GM18519 (cell line): ENCODE results near the gene MAPKAP1.

Source experiments
- ATAC-seq: cut with Tn5 transposase; IDR thresholded peaks from one replicate; pipeline ENCODE4 v1.9.1; 2021; ENCODE audit warnings: mild to moderate bottlenecking, moderate library complexity; ENCODE audit not compliant: unreplicated experiment, low FRiP score

The MAPKAP1 gene

GRCh38 chr9:125521462-125522327, 185.3 kb downstream of the MAPKAP1 start:
- ATAC-seq = no peak

- no peak for ATAC-seq
Observed at GRCh38 chr9:125519734-125520133, 187.3 kb downstream of the MAPKAP1 start.

DNA sequence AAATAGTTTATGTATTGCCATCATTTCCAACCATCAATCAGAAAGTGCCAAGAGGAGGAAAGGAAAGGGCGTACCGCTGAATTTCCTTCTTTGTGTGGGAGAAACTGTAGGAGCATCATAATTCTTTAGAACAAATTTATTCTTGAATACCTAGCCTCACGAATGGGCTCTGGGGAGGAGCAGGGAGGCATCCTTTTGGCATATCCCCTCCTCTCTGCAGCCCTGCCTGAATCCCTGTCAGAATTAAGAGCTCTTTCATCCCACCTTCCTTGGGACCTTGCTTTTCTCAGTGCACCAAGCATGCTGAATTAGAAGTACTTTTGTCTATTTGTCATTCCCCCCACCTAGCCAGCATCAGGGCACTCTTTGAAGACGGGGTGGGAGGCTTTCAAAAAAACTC, 189.4 kb downstream of the MAPKAP1 start:
- ATAC-seq = no peak

- no peak for ATAC-seq
Observed at GRCh38 chr9:125515983-125516940, 190.7 kb downstream of the MAPKAP1 start.

DNA sequence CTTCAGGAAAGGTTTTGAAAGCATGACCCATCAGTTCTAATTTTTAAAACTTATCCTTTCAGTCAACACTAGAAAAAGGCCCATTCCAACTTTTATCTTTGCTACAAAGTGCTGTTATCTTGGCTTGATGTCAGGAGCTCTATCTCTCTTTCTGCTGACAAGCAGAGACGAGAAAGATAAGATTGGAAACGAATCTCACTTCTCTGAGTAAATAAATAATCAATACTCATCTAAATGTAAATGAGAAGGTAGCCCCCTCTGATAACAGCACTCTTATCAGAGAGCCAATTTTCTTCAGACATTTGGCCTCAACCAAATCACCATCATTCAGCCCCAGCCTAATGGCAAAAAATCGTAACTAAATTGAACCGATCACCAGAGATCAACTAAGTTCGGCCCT, 191.7 kb downstream of the MAPKAP1 start:
- ATAC-seq = no peak

DNA sequence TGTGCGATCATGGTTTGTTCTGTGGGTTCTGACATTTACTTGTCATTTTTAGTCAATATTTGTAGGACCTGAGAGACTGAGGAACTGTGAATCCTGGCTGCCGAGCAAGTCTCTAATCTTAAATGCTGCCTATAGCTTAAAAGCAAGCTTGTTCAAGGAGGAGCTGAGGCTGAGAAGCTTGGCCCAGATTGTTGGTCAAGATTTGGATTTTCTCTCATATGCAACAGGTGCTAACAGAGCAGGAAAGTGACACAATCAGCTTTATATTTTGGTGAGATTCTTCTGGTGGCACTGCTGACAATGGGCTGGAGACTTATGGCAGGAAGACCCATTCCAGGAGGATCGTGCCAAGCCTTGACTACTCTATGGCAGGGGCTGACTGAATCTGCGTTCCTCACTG, 192.5 kb downstream of the MAPKAP1 start:
- no peak for ATAC-seq

GRCh38 chr9:125513668-125514413, 193.2 kb downstream of the MAPKAP1 start:
- peak; percentile 81 for ATAC-seq

GRCh38 chr9:125513303-125513667, 193.7 kb downstream of the MAPKAP1 start:
- no peak for ATAC-seq

GRCh38 chr9:125511789-125512660, 195.0 kb downstream of the MAPKAP1 start:
- ATAC-seq = no peak

DNA sequence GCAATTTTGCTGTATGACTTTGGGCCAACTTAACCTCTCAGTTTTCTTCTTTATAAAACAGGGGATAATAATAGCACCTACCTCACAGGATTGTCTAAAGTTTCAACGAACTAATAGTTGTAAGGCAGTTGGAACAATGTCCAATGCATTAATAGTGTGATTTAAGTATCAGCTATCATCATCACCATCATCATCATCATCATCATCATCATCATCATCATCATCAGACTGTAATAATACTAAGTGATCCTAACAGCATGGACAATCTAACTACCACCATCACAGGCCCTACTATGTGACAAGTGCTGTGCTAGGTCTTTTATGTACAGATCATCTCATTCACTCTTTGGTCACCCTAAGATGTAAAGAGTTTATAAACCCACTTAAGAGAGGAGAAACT, 196.0 kb downstream of the MAPKAP1 start:
- no peak for ATAC-seq

GRCh38 chr9:125509476-125509875, 197.5 kb downstream of the MAPKAP1 start:
- ATAC-seq = no peak

DNA sequence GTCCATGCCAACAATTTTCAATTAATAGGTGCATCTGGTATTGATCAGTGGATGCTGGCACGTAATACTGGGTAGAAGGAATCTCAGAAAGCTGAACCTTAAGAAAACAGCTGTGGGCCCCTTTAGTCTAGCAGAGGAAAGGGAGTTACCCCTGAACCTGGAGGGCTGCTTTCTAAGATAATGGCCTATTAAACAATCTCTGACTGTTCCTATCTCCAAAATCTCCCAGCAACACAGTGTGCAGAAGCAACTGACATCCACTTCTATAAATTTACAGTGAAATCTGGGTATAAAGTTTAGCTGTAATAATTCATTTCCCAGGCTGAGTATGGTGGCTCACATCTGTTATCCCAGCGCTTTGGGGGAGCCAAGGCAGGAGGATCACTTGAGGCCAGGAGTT, 198.8 kb downstream of the MAPKAP1 start:
- no peak for ATAC-seq

DNA sequence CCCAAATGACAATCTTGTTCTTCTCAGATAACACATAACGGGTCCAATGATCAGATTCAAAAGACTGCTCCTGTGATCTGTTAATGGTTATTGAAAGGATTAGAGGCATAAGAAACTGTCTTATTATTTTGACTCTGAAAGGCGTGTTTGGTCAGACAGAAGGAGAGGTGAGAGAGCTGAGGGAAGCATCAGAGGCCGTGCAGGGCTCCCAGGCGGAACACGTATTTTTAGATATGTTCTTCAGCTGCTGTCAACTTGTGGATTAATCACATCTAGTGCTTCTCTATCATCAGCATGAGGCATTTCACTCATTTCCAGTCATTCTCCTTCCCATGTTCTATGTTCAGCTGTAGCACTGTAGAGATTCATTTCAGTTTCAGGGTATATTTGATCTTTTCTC, 199.8 kb downstream of the MAPKAP1 start:
- no peak for ATAC-seq

- ATAC-seq = no peak
Observed at GRCh38 chr9:125505988-125506438, 201.0 kb downstream of the MAPKAP1 start.

DNA sequence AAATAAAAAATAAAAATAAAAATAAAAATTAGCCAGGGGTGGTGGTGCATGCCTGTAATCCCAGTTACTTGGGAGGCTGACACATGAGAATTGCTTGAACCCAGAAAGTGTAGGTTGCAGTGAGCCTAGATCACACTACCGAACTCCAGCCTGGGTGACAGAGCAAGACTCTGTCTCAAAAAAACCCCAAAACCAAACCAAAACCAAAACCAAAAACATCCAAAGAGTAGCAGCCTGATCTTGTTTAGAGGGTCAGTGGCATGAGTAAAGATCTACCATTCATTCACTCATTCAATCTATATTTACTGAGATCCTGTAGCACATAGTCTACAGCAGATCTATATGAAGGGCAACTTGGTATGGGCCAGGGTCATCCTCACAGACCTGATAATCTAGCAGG, 202.4 kb downstream of the MAPKAP1 start:
- no peak for ATAC-seq

DNA sequence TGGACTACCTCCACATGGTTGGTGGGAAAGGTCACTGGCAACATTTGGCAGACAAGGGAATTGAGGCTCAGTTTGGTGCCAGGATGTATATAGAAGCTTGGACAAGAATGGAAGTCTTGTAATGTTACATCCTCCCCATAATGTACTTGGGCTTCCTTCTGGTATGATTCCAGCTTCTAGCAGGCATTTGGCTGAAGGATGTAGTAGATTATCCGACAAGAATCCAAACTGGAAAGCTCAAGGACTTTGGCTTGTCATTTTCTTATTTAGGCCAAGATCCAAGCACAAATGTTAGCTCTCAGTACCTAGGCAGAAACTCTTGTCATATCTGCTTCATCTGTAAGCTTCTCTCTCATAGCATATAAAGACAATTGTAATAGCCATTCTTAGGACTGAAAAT, 209.1 kb downstream of the MAPKAP1 start:
- ATAC-seq = no peak

- ATAC-seq = no peak
Observed at GRCh38 chr9:125497478-125497877, 209.5 kb downstream of the MAPKAP1 start.

DNA sequence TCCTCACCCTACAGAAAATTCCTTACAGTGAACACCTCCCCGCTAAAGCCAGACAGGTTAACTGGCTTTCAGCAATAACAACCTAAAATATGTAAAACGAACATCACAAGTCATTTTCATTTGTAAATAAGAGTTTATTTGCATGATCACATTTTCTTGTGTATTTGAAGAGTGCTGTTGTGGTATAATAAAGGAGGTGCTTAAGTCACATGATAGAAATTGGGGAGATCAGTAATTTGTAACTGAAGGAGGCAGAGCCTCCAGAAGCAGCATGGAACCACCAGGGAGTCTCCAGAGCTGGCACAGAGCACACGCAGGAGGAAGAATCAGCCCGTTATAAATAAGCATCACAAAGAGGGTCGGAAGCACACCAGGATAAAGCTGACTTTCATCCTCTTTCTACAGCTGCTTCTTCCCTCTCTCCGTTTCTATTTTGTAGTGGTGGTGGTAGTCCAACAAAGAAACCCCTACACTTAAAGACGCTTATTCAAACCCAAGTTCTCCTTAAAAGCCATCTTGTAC, 210.6 kb downstream of the MAPKAP1 start:
- ATAC-seq = no peak
